Liver (tissue), 9 donors: ENCODE data around the gene TMEM184A. TPM values are rescaled to one million over a fixed set of nuclear protein-coding genes. Genes with fewer than 3 reads are reported as not detected.

Source experiments
- DNase-seq: peaks from one replicate; pipeline ENCODE4 v3.0.0-alpha.2; 2017; ENCODE audit warnings: low spot score
- H3K27ac ChIP-seq, 2 donors: one replicate each; pipeline ENCODE4 v1.7.0; 2013; ENCODE audit warnings: inconsistent platforms in 2 of 2, low read length in 2 of 2, control low read depth in 1 of 2, low read depth in 1 of 2, mild to moderate bottlenecking in 1 of 2
- H3K27me3 ChIP-seq, 4 donors: one replicate each; pipeline versions ENCODE4 v1.6.1 to v1.7.0; 2013; ENCODE audit warnings: low read length in 3 of 4, inconsistent platforms in 1 of 4, mild to moderate bottlenecking in 1 of 4, moderate library complexity in 1 of 4; ENCODE audit not compliant: control insufficient read depth in 4 of 4, insufficient read depth in 4 of 4
- H3K36me3 ChIP-seq, 4 donors: one replicate each; pipeline versions ENCODE4 v1.6.1 to v1.7.0; 2013; ENCODE audit warnings: low read length in 3 of 4, mild to moderate bottlenecking in 3 of 4, low read depth in 1 of 4, moderate library complexity in 1 of 4; ENCODE audit not compliant: control insufficient read depth in 4 of 4, insufficient read depth in 3 of 4
- H3K4me1 ChIP-seq, 4 donors: one replicate each; pipeline versions ENCODE4 v1.6.1 to v1.7.0; 2013; ENCODE audit warnings: low read length in 3 of 4, mild to moderate bottlenecking in 3 of 4, moderate library complexity in 1 of 4; ENCODE audit not compliant: control insufficient read depth in 4 of 4, insufficient read depth in 4 of 4
- H3K4me3 ChIP-seq, 3 donors: one replicate each; pipeline versions ENCODE4 v1.6.1 to v1.7.0; 2013; ENCODE audit warnings: low read length in 3 of 3, control low read depth in 1 of 3, low read depth in 1 of 3, mild to moderate bottlenecking in 1 of 3
- H3K9ac ChIP-seq, 2 donors: one replicate each; pipeline ENCODE4 v1.7.0; 2013; ENCODE audit warnings: low read length in 2 of 2, mild to moderate bottlenecking in 2 of 2, moderate library complexity in 2 of 2, control low read depth in 1 of 2, low read depth in 1 of 2
- H3K9me3 ChIP-seq, 4 donors: one replicate each; pipeline versions ENCODE4 v1.6.1 to v1.7.0; 2013; ENCODE audit warnings: low read length in 3 of 4; ENCODE audit not compliant: control insufficient read depth in 4 of 4
- ATF3 ChIP-seq: IDR thresholded peaks from 2 replicates; pipeline ENCODE4 v1.6.1; 2016; ENCODE audit warnings: antibody characterized with exemption
- EGR1 ChIP-seq, 2 donors: IDR thresholded peaks; 2 replicates each; pipeline ENCODE4 v1.6.1; 2016 to 2018; ENCODE audit warnings: antibody characterized with exemption in 2 of 2, low read depth in 2 of 2
- FOXA1 ChIP-seq: IDR thresholded peaks from 2 replicates; pipeline ENCODE4 v1.6.1; 2016; ENCODE audit warnings: antibody characterized with exemption
- FOXA2 ChIP-seq: IDR thresholded peaks from 2 replicates; pipeline ENCODE4 v1.6.1; 2016; ENCODE audit warnings: antibody characterized with exemption
- HNF4G ChIP-seq: IDR thresholded peaks from 2 replicates; pipeline ENCODE4 v1.6.1; 2016; ENCODE audit warnings: antibody characterized with exemption
- JUND ChIP-seq, 2 donors: IDR thresholded peaks; 2 replicates each; pipeline ENCODE4 v1.6.1; 2016; ENCODE audit warnings: antibody characterized with exemption in 2 of 2
- NR2F2 ChIP-seq: IDR thresholded peaks from 2 replicates; pipeline ENCODE4 v1.6.1; 2016; ENCODE audit warnings: antibody characterized with exemption
- RAD21 ChIP-seq, 2 donors: IDR thresholded peaks; 2 replicates each; pipeline ENCODE4 v1.6.1; 2016; ENCODE audit warnings: antibody characterized with exemption in 2 of 2, mild to moderate bottlenecking in 2 of 2
- RXRA ChIP-seq, 2 donors: IDR thresholded peaks; 2 replicates each; pipeline ENCODE4 v1.6.1; 2017 to 2018; ENCODE audit warnings: antibody characterized with exemption in 2 of 2, mild to moderate bottlenecking in 1 of 2
- SP1 ChIP-seq: IDR thresholded peaks from 2 replicates; pipeline ENCODE4 v1.6.1; 2018; ENCODE audit warnings: antibody characterized with exemption, mild to moderate bottlenecking
- YY1 ChIP-seq: IDR thresholded peaks from 2 replicates; pipeline ENCODE4 v1.6.1; 2016; ENCODE audit warnings: antibody characterized with exemption, mild to moderate bottlenecking
- WGBS: extraction: QIAGEN DNeasy Blood & Tissue Kit; methylation state at CpG from one replicate; pipeline ENCODE4 v1.1.7; 2013; 5-methylcytosine and 5-hydroxymethylcytosine counted together
- polyA plus RNA-seq, 2 donors: library from polyadenylated mRNA; stranded (reverse) in 1 of 2; unstranded in 1 of 2; fragments of 200-250 nt in 1 of 2; fragments of >200 nt in 1 of 2; fragmentation: Nextera tagmentation in 1 of 2; extraction: Ambion mirVana in 1 of 2; gene quantifications; one replicate each; pipeline versions ENCODE4 v1.2.1 to v1.2.3, GENCODE V29; 2013 to 2015
- total RNA-seq, 2 donors: library from RNA; depleted of rRNA; stranded (reverse); fragments of >200 nt; gene quantifications; one replicate each; pipeline ENCODE4 v1.2.3, GENCODE V29; 2014
- TF ChIP-seq, protein P1 (sequence below): IDR thresholded peaks from 2 replicates; pipeline ENCODE4 v1.6.1; 2016; ENCODE audit warnings: antibody characterized with exemption
- TF ChIP-seq, protein P2 (sequence below): fragments of 150-350 bp; IDR thresholded peaks from 2 replicates; pipeline ENCODE4 v1.5.1; 2017; ENCODE audit warnings: improper control_type of control experiment, low read depth, low read length; ENCODE audit not compliant: missing input control
- TF ChIP-seq, protein P3 (sequence below): IDR thresholded peaks from 2 replicates; pipeline ENCODE4 v1.6.1; 2016; ENCODE audit warnings: antibody characterized with exemption
- donor health status: healthy.
- donor health status: healthy.
- donor health status: healthy.
- donor health status: healthy.
- donor health status: healthy.

Gene TMEM184A
- total and polyA plus RNA-seq, 4 donors, result 1.6 to 12.6 (median 11.4) TPM

DNA sequence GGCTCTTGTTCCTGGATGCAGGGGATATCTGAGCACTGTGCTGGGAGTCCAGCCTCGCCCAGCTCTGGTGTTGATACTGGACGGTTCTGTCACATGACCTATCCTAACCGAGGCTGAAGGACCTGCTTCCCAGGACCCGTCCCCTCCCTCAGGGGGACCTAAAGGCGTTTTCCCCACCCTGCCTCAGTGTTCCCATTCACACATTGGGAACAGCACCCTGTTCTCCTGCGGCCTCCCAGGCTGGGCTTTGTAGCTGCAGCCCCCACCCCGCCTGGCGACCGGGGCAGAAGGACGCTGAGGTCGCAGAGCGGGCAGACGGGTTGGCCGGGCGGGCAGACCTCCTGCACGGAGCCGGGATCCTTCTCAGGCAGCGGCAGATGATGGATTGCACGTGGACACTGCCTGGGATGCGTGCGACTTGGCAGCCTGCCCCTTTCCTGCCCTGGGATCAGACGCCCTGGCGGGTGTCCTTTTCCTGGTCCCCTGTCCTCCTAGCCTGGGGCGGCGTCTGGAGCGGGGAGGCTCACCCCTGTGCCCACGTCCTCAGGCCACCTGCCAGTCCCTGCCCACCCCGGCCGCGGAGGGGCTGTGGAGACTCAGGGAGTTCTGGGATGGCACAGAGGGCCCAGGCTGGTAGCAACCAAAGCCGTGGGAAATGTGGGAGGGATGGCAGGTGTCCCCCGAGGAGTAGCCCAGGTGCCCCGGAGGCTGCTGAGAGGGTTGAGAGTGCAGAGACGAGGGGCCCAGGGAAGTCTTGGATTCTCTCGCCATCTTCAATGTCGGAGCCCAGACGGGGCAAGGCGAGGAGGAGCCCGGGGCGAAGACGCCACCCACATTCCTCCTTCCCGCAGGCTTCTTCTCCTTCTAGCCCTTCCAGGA is 31.1 kb upstream of the TMEM184A start:
- Histone ChIP-seq H3K9me3 (peaks cover 0 to 9% (median 1%) of the 10 kb centered on the region in 4 donors), H3K4me1 (peaks cover 0 to 7% (median 2%) of the 10 kb centered on the region in 4 donors), H3K9ac (no peak overlapping the region), H3K36me3 (no peaks in the 10 kb centered on the region), H3K4me3 (no peak overlapping the region), H3K27ac (no peak overlapping the region), H3K27me3 (no peaks in the 10 kb centered on the region)
- no peak for TF ChIP-seq EGR1 (IDR thresholded peaks at IDR 0.05; ENCODE audit: low read depth in 2 of 2)
- DNase-seq, result no peak
- 68% methylated on average over 42 of the region's 42 CpGs for WGBS

DNA sequence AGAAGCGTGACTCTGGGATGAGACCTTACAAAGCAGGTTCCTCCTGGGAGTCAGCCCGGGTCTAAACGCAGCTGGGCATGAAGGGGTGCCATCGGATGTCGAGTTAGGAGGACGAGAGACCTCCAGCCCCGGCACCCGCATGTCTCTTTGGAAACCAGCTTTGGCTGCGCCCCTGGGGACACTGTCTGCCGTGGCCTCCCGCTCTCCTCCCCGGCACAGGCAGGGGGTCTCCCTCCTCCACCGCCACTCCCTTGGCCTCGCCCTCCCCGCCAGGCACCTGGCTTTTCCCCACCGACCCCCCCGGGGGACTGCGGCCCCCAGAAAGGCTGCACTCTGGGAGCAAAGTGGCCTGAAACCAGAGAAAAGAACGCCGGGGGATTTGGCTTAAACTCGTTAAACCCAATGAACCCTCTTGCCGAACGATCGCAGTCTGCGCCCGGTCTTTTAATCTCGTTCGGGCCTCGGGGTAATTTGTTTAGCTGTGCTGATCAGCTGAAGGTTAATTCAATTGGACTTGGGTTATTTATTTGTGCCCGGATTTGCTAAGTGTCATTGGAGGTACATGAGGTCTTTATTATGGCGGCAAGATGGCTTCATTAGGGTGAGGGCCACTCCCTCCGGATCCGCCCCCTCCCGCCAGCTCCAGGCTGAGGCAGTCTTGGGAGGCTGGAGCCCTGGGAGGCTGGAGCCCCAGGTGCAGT is 30.3 kb upstream of the TMEM184A start:
- Histone ChIP-seq H3K27me3 (no peaks in the 10 kb centered on the region), H3K36me3 (no peaks in the 10 kb centered on the region), H3K4me3 (no peak overlapping the region), H3K9ac (no peak overlapping the region), H3K9me3 (peaks cover 0 to 9% (median 1%) of the 10 kb centered on the region in 4 donors), H3K27ac (no peak overlapping the region), H3K4me1 (peaks cover 0 to 7% (median 2%) of the 10 kb centered on the region in 4 donors)
- 89% methylated on average over 34 of the region's 34 CpGs for WGBS
- TF ChIP-seq FOXA1 (no peak), JUND (IDR thresholded peaks at IDR 0.05) (no peak), HNF4G (no peak), RAD21 (IDR thresholded peaks at IDR 0.05) (no peak), RXRA (IDR thresholded peaks at IDR 0.05) (no peak), NR2F2 (no peak), EGR1 (IDR thresholded peaks at IDR 0.05; ENCODE audit: low read depth in 2 of 2) (no peak), ATF3 (no peak), YY1 (no peak), FOXA2 (no peak), SP1 (no peak)
- TF ChIP-seq, protein P1, sequence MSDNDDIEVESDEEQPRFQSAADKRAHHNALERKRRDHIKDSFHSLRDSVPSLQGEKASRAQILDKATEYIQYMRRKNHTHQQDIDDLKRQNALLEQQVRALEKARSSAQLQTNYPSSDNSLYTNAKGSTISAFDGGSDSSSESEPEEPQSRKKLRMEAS, result no peak
- TF ChIP-seq, protein P2, sequence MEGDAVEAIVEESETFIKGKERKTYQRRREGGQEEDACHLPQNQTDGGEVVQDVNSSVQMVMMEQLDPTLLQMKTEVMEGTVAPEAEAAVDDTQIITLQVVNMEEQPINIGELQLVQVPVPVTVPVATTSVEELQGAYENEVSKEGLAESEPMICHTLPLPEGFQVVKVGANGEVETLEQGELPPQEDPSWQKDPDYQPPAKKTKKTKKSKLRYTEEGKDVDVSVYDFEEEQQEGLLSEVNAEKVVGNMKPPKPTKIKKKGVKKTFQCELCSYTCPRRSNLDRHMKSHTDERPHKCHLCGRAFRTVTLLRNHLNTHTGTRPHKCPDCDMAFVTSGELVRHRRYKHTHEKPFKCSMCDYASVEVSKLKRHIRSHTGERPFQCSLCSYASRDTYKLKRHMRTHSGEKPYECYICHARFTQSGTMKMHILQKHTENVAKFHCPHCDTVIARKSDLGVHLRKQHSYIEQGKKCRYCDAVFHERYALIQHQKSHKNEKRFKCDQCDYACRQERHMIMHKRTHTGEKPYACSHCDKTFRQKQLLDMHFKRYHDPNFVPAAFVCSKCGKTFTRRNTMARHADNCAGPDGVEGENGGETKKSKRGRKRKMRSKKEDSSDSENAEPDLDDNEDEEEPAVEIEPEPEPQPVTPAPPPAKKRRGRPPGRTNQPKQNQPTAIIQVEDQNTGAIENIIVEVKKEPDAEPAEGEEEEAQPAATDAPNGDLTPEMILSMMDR, result no peak
- TF ChIP-seq, protein P3, sequence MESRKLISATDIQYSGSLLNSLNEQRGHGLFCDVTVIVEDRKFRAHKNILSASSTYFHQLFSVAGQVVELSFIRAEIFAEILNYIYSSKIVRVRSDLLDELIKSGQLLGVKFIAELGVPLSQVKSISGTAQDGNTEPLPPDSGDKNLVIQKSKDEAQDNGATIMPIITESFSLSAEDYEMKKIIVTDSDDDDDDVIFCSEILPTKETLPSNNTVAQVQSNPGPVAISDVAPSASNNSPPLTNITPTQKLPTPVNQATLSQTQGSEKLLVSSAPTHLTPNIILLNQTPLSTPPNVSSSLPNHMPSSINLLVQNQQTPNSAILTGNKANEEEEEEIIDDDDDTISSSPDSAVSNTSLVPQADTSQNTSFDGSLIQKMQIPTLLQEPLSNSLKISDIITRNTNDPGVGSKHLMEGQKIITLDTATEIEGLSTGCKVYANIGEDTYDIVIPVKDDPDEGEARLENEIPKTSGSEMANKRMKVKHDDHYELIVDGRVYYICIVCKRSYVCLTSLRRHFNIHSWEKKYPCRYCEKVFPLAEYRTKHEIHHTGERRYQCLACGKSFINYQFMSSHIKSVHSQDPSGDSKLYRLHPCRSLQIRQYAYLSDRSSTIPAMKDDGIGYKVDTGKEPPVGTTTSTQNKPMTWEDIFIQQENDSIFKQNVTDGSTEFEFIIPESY, result no peak
- DNase-seq, result no peak
